Thyroid gland (tissue), 4 donors: Measurements from ENCODE around the gene SLC2A5.

Source experiments
- CTCF ChIP-seq, 6 experiments: fragments of 200-600 bp in 3 of 6; fragments of 450-650 bp in 3 of 6; sonication (generic) in 3 of 6; IDR thresholded peaks; one replicate each; pipeline ENCODE4 v1.5.1; 2016 to 2019; ENCODE audit warnings: antibody characterized with exemption in 6 of 6, mild to moderate bottlenecking in 2 of 6, inconsistent platforms in 1 of 6, moderate library complexity in 1 of 6
- POLR2A ChIP-seq, 2 donors: fragments of 450-650 bp; IDR thresholded peaks; one replicate each; pipeline ENCODE4 v1.6.1; 2017; ENCODE audit warnings: antibody characterized with exemption in 2 of 2, mild to moderate bottlenecking in 2 of 2, moderate library complexity in 1 of 2

DNA sequence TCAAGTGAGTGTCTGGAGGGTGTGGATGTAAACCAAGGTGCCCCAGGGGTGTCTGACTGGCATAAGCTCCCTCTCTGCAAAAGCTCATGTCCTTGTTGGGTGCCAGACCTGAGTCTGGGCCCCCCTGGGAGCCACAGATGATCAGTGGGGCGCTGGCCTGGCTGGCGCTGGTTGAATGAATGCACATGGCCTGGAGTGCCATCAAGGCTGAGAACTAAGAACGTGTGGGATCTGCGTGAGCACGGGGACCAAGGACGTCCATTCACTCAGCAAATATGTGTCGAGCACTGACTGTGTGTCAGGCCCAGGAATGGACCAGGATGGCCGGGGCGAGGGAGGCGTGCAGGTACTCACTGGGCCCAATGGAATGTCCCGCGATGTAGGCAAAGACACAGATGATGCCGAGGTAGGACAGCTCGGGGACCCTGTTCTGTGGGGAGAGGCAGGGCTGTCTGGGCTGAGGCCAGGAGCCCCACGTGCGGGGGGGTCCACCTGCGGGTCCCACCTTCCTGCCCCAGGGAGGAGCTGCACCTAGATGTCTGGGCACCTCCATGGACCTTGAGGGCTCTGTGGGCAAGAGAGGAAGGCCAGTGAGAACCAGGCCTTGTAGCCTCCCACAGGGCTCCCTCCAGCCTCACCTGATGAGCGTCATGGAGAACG lies 62.3 kb downstream of the SLC2A5 start:
- no peak for TF ChIP-seq CTCF (IDR thresholded peaks at IDR 0.05)
- no peak for TF ChIP-seq POLR2A (IDR thresholded peaks at IDR 0.05)
